IPS DF 6.9 (cell line): ENCODE measurements around the gene UTP14A.

Source experiments
- DNase-seq: peaks from one replicate; pipeline ENCODE4 v3.0.0-alpha.2; 2013; ENCODE audit warnings: low read depth, low spot score
- H3K27ac ChIP-seq: one replicate; pipeline ENCODE4 v1.5.1; 2013; ENCODE audit warnings: low read length, control low read depth
- H3K27me3 ChIP-seq: 2 replicates; pipeline ENCODE4 v1.6.1; 2013; ENCODE audit warnings: mild to moderate bottlenecking, low read length; ENCODE audit not compliant: control insufficient read depth, insufficient read depth
- H3K36me3 ChIP-seq: 2 replicates; pipeline ENCODE4 v1.6.1; 2013; ENCODE audit warnings: low read length; ENCODE audit not compliant: control insufficient read depth, insufficient read depth
- H3K4me1 ChIP-seq: 2 replicates; pipeline ENCODE4 v1.6.1; 2013; ENCODE audit warnings: low read length; ENCODE audit not compliant: control insufficient read depth, insufficient read depth
- H3K4me3 ChIP-seq: 2 replicates; pipeline ENCODE4 v1.5.1; 2013; ENCODE audit warnings: mild to moderate bottlenecking, low read length
- H3K9me3 ChIP-seq: 2 replicates; pipeline ENCODE4 v1.6.1; 2013; ENCODE audit warnings: low read length, inconsistent platforms; ENCODE audit not compliant: control insufficient read depth, insufficient read depth
- WGBS: extraction: QIAGEN DNeasy Blood & Tissue Kit; methylation state at CpG from one replicate; pipeline ENCODE4 v1.1.7; 2013; ENCODE audit warnings: mixed read lengths, missing lambda C conversion rate; ENCODE audit not compliant: insufficient read length, insufficient coverage; 5-methylcytosine and 5-hydroxymethylcytosine counted together

UTP14A gene

GRCh38 chrX:129958814-129959492 is 53.0 kb downstream of the UTP14A start:
- Histone ChIP-seq H3K9me3 (no peaks in the 10 kb centered on the region), H3K4me3 (no peak overlapping the region), H3K4me1 (peaks cover 5% of the 10 kb centered on the region; the same call in 1 of the 2 replicates), H3K27me3 (peaks cover 45% of the 10 kb centered on the region), H3K36me3 (no peaks in the 10 kb centered on the region), H3K27ac (no peak overlapping the region)
- DNase-seq = no peak
- no CpG with 5 or more reads among the region's 13 CpGs for WGBS

GRCh38 chrX:129959493-129959832 is 53.5 kb downstream of the UTP14A start:
- H3K4me1 ChIP-seq = peaks cover 5% of the 10 kb centered on the region; the same call in 1 of the 2 replicates
- H3K9me3 ChIP-seq = no peaks in the 10 kb centered on the region

GRCh38 chrX:129961180-129962083 is 55.5 kb downstream of the UTP14A start:
- Histone ChIP-seq H3K4me1 (peaks cover 5% of the 10 kb centered on the region; the same call in 1 of the 2 replicates), H3K27me3 (peaks cover 28% of the 10 kb centered on the region), H3K4me3 (peak overlapping the region; percentile 32; the same call in 1 of the 2 replicates), H3K27ac (no peak overlapping the region), H3K36me3 (no peaks in the 10 kb centered on the region), H3K9me3 (no peaks in the 10 kb centered on the region)
- no CpG with 5 or more reads among the region's 26 CpGs for WGBS
- DNase-seq = no peak

More at GRCh38 chrX:129959493-129959832, 53.5 kb downstream of the UTP14A start:
- DNase-seq = no peak
- no CpG with 5 or more reads among the region's 19 CpGs for WGBS
- Histone ChIP-seq H3K27ac (no peak overlapping the region), H3K36me3 (no peaks in the 10 kb centered on the region), H3K27me3 (peaks cover 45% of the 10 kb centered on the region), H3K4me3 (no peak overlapping the region)

- no peak overlapping the region for H3K4me3 ChIP-seq
- DNase-seq = no peak
- no peak overlapping the region for H3K27ac ChIP-seq
- no peaks in the 10 kb centered on the region for H3K36me3 ChIP-seq
- peaks cover 4% of the 10 kb centered on the region; the same call in 1 of the 2 replicates for H3K4me1 ChIP-seq
- no peaks in the 10 kb centered on the region for H3K9me3 ChIP-seq
- peaks cover 18% of the 10 kb centered on the region for H3K27me3 ChIP-seq
- WGBS = no CpG with 5 or more reads among the region's 8 CpGs
Observed at GRCh38 chrX:129963729-129964128, 57.8 kb downstream of the UTP14A start.

- Histone ChIP-seq H3K4me1 (0 out of 2 replicates have a peak, but pooled peaks cover 1% of the 10 kb centered on the region), H3K9me3 (no peaks in the 10 kb centered on the region), H3K4me3 (no peak overlapping the region), H3K27me3 (peaks cover 5% of the 10 kb centered on the region; the same call in 1 of the 2 replicates), H3K27ac (no peak overlapping the region), H3K36me3 (no peaks in the 10 kb centered on the region)
- DNase-seq = no peak
- no CpG with 5 or more reads among the region's 6 CpGs for WGBS
Observed at GRCh38 chrX:129965166-129965565, 59.2 kb downstream of the UTP14A start.

- DNase-seq = no peak
- H3K36me3 ChIP-seq = no peaks in the 10 kb centered on the region
- no peaks in the 10 kb centered on the region for H3K4me1 ChIP-seq
- H3K27me3 ChIP-seq = no peaks in the 10 kb centered on the region
- no peaks in the 10 kb centered on the region for H3K9me3 ChIP-seq
- no peak overlapping the region for H3K4me3 ChIP-seq
- no peak overlapping the region for H3K27ac ChIP-seq
- WGBS = no CpG with 5 or more reads among the region's 3 CpGs
Observed at GRCh38 chrX:129968968-129969367, 63.0 kb downstream of the UTP14A start.

- Histone ChIP-seq H3K36me3 (no peaks in the 10 kb centered on the region), H3K27me3 (peaks cover 15% of the 10 kb centered on the region), H3K9me3 (no peaks in the 10 kb centered on the region), H3K4me1 (peaks cover 2% of the 10 kb centered on the region; the same call in 1 of the 2 replicates), H3K4me3 (no peak overlapping the region), H3K27ac (no peak overlapping the region)
- no peak for DNase-seq
- WGBS = no CpG with 5 or more reads among the region's 5 CpGs
Observed at GRCh38 chrX:129976441-129976840, 70.5 kb downstream of the UTP14A start.
